Stimulated activated CD8-positive, alpha-beta memory T cell treated with anti-CD3 and anti-CD28 coated beads, Interleukin-15, amount 100 ng/mL, for 24 hours (primary cell): ENCODE measurements around the gene CABLES1.

ENCODE experiments used
- DNase-seq: peaks from one replicate; pipeline ENCODE4 v3.0.0-alpha.2; 2020; ENCODE audit warnings: low read depth

The CABLES1 gene

GRCh38 chr18:23169673-23170044 is 34.4 kb downstream of the CABLES1 start:
- DNase-seq = no peak

GRCh38 chr18:23170137-23170536 is 34.9 kb downstream of the CABLES1 start:
- no peak for DNase-seq

GRCh38 chr18:23171581-23172156 is 36.4 kb downstream of the CABLES1 start:
- DNase-seq = no peak

GRCh38 chr18:23172591-23173380 is 37.5 kb downstream of the CABLES1 start:
- no peak for DNase-seq

GRCh38 chr18:23173912-23174311 is 38.6 kb downstream of the CABLES1 start:
- DNase-seq = no peak

GRCh38 chr18:23176701-23177432 is 41.6 kb downstream of the CABLES1 start:
- DNase-seq = no peak

- DNase-seq = no peak
Measured at GRCh38 chr18:23177433-23178072, 42.3 kb downstream of the CABLES1 start.

GRCh38 chr18:23178201-23178600 is 42.9 kb downstream of the CABLES1 start:
- no peak for DNase-seq

- no peak for DNase-seq
Measured at GRCh38 chr18:23178661-23179081, 43.4 kb downstream of the CABLES1 start.

- DNase-seq = no peak
Measured at GRCh38 chr18:23179416-23179815, 44.1 kb downstream of the CABLES1 start.

- DNase-seq = no peak
Measured at GRCh38 chr18:23181547-23181946, 46.3 kb downstream of the CABLES1 start.

GRCh38 chr18:23182606-23183005 is 47.3 kb downstream of the CABLES1 start:
- no peak for DNase-seq

GRCh38 chr18:23183411-23184150 is 48.3 kb downstream of the CABLES1 start:
- DNase-seq = no peak

GRCh38 chr18:23186781-23187180 is 51.5 kb downstream of the CABLES1 start:
- DNase-seq = no peak

- no peak for DNase-seq
Measured at GRCh38 chr18:23188068-23188760, 52.9 kb downstream of the CABLES1 start.

- DNase-seq = no peak
Measured at GRCh38 chr18:23189099-23189498, 53.8 kb downstream of the CABLES1 start.

GRCh38 chr18:23189768-23190661 is 54.7 kb downstream of the CABLES1 start:
- DNase-seq = no peak

GRCh38 chr18:23191232-23191631 is 55.9 kb downstream of the CABLES1 start:
- no peak for DNase-seq

- no peak for DNase-seq
Measured at GRCh38 chr18:23193742-23194141, 58.5 kb downstream of the CABLES1 start.
